Measurements from ENCODE around the gene SMPD4.
"Not testable (repeated sequence)": the region's sequence is repeated elsewhere in the genome, so short reads cannot be mapped to it uniquely, and the experiment has no call there.

Gene SMPD4

DNA sequence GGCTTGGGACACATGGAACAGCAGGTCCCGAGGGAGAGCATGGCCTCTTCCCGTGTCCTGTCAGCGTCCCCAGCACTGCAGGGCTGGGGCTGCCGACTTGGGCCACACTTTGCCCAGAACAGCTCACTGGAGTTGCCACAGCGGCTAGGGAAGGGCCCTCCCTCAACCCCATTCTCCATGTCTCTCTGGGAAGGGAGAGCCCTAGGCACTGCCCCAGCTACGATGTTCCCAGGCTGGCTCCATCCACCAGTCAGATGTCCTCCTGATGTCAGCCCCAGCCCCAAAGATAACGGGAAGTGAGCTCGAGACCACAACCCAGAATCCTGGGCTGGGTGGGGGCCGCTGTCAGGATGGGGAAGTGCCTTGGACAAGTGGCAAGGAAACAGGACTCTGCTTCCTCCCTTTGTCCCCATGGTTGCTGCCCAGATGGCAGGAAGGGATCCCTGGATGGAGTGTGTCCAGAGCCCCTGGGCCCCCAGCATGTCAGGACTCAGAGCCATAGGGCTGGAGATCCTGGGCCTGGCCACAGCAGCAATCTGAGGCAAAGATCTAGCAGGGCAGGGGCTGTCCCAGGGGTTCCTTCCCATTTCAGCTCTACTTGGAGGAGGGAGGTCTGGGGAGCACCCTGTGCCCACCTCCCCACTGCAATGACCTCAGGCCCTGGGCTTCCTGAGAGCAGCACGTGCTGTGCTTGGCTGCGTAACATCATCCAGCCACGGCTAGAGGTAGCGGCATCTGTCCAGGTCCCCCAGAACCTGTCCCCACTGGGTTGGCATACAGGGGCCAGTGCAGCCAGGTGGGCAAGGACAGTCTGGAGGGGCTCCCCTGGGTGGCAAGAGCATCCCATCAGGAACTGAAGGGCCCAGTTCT lies 38.8 kb downstream of the SMPD4 start:
- DNase-seq (ENCODE audit: extremely low read depth in 1 of 2, low read depth in 1 of 2): not testable (repeated sequence)

DNA sequence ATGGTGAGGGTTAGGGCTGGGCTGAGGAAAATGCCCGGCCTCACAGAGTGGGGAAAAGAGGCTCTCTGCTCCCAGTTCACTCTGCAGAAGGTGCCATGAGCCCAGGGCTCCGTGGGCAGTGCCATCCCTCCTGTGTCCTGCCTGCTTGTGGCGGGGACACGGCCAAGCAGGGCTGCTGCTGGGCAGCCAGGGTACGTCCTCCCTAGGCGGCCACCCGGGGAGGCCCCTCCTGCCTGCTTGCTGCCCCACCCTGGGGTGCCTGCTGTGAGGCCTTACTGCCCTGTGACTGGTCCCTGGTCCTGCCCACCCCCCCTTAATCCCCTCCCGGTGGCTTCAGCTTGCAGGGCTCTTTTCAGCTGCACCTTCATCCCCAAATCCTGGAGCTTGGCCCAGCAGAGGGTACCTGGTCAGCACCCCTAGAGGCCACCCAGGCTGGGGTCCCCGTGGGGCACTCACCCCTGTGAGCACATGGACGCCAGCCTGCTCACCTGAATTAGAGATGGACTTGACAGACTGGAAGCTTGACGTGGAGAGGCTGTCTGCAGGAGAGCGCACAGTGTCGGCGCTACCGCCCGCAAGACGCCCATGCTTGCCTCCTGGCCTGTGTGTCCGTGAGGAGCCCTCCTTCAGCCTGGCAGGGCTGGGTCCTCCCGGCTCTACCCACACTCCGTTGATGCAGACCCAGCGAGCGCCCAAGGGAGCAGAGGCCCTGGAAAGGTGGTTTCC lies 39.6 kb downstream of the SMPD4 start:
- DNase-seq (ENCODE audit: extremely low read depth in 1 of 2, low read depth in 1 of 2): not testable (repeated sequence)

GRCh38 chr2:130141002-130141401 lies 40.4 kb downstream of the SMPD4 start:
- not testable (repeated sequence) for DNase-seq (ENCODE audit: extremely low read depth in 1 of 2, low read depth in 1 of 2)

- not testable (repeated sequence) for DNase-seq (ENCODE audit: extremely low read depth in 1 of 2, low read depth in 1 of 2)
Observed at GRCh38 chr2:130140516-130140915, 40.9 kb downstream of the SMPD4 start.

- not testable (repeated sequence) for DNase-seq (ENCODE audit: extremely low read depth in 1 of 2, low read depth in 1 of 2)
Observed at GRCh38 chr2:130139331-130140280, 41.8 kb downstream of the SMPD4 start.

DNA sequence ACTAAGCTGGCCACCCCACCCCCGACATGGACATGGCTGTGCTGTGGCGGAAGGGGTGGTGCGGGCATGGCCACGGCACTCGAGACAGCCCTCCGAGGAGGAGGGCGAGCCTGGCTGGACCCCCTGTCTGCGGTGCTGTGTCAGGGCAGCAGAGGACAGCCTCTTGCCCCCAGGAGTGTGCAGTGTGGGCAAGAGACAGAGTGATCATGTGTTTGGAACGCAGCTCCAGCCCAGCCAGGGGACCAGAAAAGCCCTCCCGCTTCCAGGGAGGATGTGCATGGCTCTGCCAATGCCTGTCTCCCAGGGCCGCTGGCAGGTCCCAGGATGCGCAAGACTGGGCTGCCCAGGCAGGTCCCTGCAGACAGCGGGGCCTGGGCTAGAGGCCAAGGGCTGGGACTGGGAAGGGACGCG lies 42.6 kb downstream of the SMPD4 start:
- DNase-seq (ENCODE audit: extremely low read depth in 1 of 2, low read depth in 1 of 2): not testable (repeated sequence)

- not testable (repeated sequence) for DNase-seq (ENCODE audit: extremely low read depth in 1 of 2, low read depth in 1 of 2)
Observed at GRCh38 chr2:130138326-130138725, 43.1 kb downstream of the SMPD4 start.

DNA sequence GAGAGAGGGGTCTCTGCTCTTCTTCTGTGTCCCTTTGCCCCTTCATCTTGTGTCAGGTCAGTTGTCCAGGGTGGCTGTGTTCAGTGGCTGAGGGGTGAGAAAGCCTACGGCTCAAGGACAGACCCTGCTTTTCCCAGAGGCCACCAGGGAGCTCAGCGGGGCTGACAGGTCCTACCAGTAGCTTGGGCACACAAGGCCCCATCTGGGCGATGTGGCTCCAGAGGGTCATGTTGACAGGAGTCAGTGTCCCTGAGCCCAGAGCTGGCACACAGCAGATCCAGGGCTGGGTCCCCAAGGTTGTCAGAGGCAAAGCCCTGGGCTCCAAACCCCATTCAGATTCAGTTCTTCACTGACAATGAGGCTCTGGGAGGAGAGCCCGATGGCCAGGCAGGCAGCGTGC lies 44.3 kb downstream of the SMPD4 start:
- DNase-seq (ENCODE audit: extremely low read depth in 1 of 2, low read depth in 1 of 2): not testable (repeated sequence)

GRCh38 chr2:130136546-130136945 lies 44.9 kb downstream of the SMPD4 start:
- not testable (repeated sequence) for DNase-seq (ENCODE audit: extremely low read depth in 1 of 2, low read depth in 1 of 2)

- DNase-seq (ENCODE audit: extremely low read depth in 1 of 2, low read depth in 1 of 2): no peak
Observed at GRCh38 chr2:130135692-130136541, 45.5 kb downstream of the SMPD4 start.

GRCh38 chr2:130129120-130129829 lies 52.1 kb downstream of the SMPD4 start, which contains the start of gene POTEF:
TSS of gene POTEF (minus strand) at chr2:130129222. CDS start at chr2:130120515, 8,707 bp downstream.
- DNase-seq (ENCODE audit: extremely low read depth in 1 of 2, low read depth in 1 of 2): not testable (repeated sequence)

DNA sequence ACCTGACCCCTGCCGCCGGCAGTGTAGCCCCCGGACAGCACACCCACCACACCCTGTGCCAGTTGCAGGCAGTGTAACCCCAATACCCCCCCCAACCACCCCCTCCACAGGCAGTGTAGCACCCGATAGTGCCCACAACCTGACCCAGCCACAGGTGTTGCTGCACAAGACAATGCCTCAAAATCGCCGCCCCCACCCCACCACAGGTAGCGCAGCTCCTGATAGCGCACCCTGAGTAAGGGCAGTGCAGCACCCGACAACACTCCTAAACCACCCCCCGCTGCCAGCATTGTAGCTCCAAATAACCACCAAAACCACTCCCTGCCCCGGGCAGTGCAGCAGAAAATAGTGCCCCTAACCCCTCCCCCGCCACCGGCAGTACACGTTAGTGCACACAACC lies 52.9 kb downstream of the SMPD4 start:
- DNase-seq (ENCODE audit: extremely low read depth in 1 of 2, low read depth in 1 of 2): not testable (repeated sequence)

- not testable (repeated sequence) for DNase-seq (ENCODE audit: extremely low read depth in 1 of 2, low read depth in 1 of 2)
Observed at GRCh38 chr2:130127726-130128125, 53.7 kb downstream of the SMPD4 start.

DNA sequence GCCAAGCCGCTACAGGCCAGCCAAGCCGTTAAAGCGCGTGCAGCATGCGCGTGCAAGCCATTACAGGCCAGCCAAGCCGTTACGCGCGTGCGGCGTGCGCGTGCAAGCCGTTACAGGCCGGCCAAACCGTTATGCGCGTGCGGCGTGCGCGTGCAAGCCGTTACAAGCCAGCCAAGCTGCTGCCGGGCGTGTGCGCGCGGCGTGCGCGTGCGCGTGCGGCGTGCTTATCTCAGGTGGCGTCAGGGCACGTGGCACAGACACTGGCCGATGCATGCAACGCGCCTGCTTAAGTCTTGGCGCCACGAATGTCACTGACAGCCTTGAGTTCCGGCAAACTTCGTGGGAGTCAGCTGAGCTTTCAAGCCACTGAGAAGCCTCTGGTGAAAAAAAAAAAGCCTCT lies 60.5 kb downstream of the SMPD4 start:
- not testable (repeated sequence) for DNase-seq (ENCODE audit: extremely low read depth in 1 of 2, low read depth in 1 of 2)

- not testable (repeated sequence) for DNase-seq (ENCODE audit: extremely low read depth in 1 of 2, low read depth in 1 of 2)
Observed at GRCh38 chr2:130102597-130103363, 78.6 kb downstream of the SMPD4 start.

Measured in activated CD8-positive, alpha-beta memory T cell treated with anti-CD3 and anti-CD28 coated beads for 1 hour (primary cell).